B cell (primary cell): ENCODE measurements around the gene ZSWIM6. TPM values are rescaled to one million over a fixed set of nuclear protein-coding genes. Genes with fewer than 3 reads are reported as not detected.
"Not testable (repeated sequence)": the region's sequence is repeated elsewhere in the genome, so short reads cannot be mapped to it uniquely, and the experiment has no call there.

Experiments used
- ATAC-seq: fragments of 200-7000 bp; cut with Tn5 transposase; one replicate; pipeline ENCODE4 v1.10.0; 2021; ENCODE audit warnings: low read depth, mild to moderate bottlenecking, moderate number of reproducible peaks, moderate library complexity
- CTCF ChIA-PET: fragments of 350-600 bp; sonication (Branson Sonifier 250); formaldehyde crosslinking; loops from one replicate; lab custom pipeline; 2021; ENCODE audit warnings: antibody characterized with exemption, inconsistent platforms; lab: Charles Lee
- POLR2A ChIA-PET: fragments of 350-600 bp; sonication (Branson Sonifier 250); formaldehyde crosslinking; loops from one replicate; lab custom pipeline; 2021; ENCODE audit warnings: antibody characterized with exemption; lab: Charles Lee
- DNase-seq: peaks from one replicate; pipeline ENCODE4 v3.0.0; 2013
- H2AFZ ChIP-seq: 2 replicates; pipeline ENCODE4 v1.6.1; 2012; ENCODE audit warnings: mild to moderate bottlenecking, low read depth, low read length; ENCODE audit not compliant: insufficient read depth, poor library complexity, severe bottlenecking
- H3K27ac ChIP-seq, 2 donors: 1 replicate in 1 of 2; 2 replicates in 1 of 2; pipeline ENCODE4 v1.5.1; 2012 to 2013; ENCODE audit warnings: low read length in 2 of 2, mild to moderate bottlenecking in 2 of 2, moderate library complexity in 1 of 2
- H3K27me3 ChIP-seq, 4 experiments: fragments of 200-600 bp in 1 of 4; sonication (generic) in 1 of 4; replicated peaks in 1 of 4; 1 replicate in 2 of 4; 2 replicates in 2 of 4; pipeline versions ENCODE4 v1.6.1 to v1.7.0; 2013 to 2016; ENCODE audit warnings: low read length in 3 of 4, mild to moderate bottlenecking in 2 of 4, mixed read lengths in 1 of 4, moderate library complexity in 1 of 4; ENCODE audit not compliant: insufficient read depth in 4 of 4, control insufficient read depth in 3 of 4; ENCODE audit errors: control extremely low read depth in 1 of 4
- H3K36me3 ChIP-seq, 2 experiments: replicated peaks in 1 of 2; 1 replicate in 1 of 2; 2 replicates in 1 of 2; pipeline versions ENCODE4 v1.6.1 to v1.7.1; 2013; ENCODE audit warnings: low read length in 1 of 2; ENCODE audit not compliant: insufficient read depth in 2 of 2, control insufficient read depth in 1 of 2; ENCODE audit errors: control extremely low read depth in 1 of 2, extremely low read depth in 1 of 2
- H3K4me1 ChIP-seq, 2 donors: fragments of 200-600 bp in 1 of 2; sonication (generic) in 1 of 2; 1 replicate in 1 of 2; 2 replicates in 1 of 2; pipeline versions ENCODE4 v1.5.1 to v1.6.1; 2013 to 2017; ENCODE audit warnings: low read length in 2 of 2; ENCODE audit not compliant: control insufficient read depth in 2 of 2, insufficient read depth in 2 of 2
- H3K4me2 ChIP-seq: replicated peaks from 2 replicates; pipeline ENCODE3; 2012; ENCODE audit warnings: mild to moderate bottlenecking, low read depth, low read length; ENCODE audit not compliant: poor library complexity, severe bottlenecking
- H3K4me3 ChIP-seq, 5 experiments: fragments of 200-600 bp in 1 of 5; sonication (generic) in 1 of 5; 1 replicate in 3 of 5; 2 replicates in 2 of 5; pipeline versions ENCODE4 v1.5.1 to v1.7.0; 2011 to 2016; ENCODE audit warnings: low read length in 4 of 5, mild to moderate bottlenecking in 4 of 5, low read depth in 2 of 5, control low read depth in 1 of 5, moderate library complexity in 1 of 5; ENCODE audit not compliant: insufficient read depth in 1 of 5; ENCODE audit errors: control extremely low read depth in 1 of 5, extremely low read depth in 1 of 5
- H3K79me2 ChIP-seq: fragments of 200-600 bp; sonication (generic); one replicate; pipeline ENCODE4 v1.6.0; 2016; ENCODE audit warnings: low read length; ENCODE audit not compliant: control insufficient read depth, insufficient read depth
- H3K9ac ChIP-seq: fragments of 200-600 bp; sonication (generic); 2 replicates; pipeline ENCODE4 v1.6.1; 2017; ENCODE audit warnings: mild to moderate bottlenecking, low read length, moderate library complexity
- H3K9me3 ChIP-seq, 3 donors: one replicate each; pipeline versions ENCODE4 v1.6.1 to v1.7.1; 2013; ENCODE audit warnings: low read length in 2 of 3; ENCODE audit not compliant: control insufficient read depth in 2 of 3, insufficient read depth in 1 of 3; ENCODE audit errors: control extremely low read depth in 1 of 3
- H4K20me1 ChIP-seq: 2 replicates; pipeline ENCODE4 v1.6.0; 2012; ENCODE audit warnings: mild to moderate bottlenecking, low read length; ENCODE audit not compliant: insufficient read depth, control insufficient read depth, poor library complexity, severe bottlenecking
- H3K27ac Mint-ChIP-seq: one replicate; pipeline ENCODE4 v1.8.0; 2021; ENCODE audit warnings: mixed read lengths
- H3K27me3 Mint-ChIP-seq: one replicate; pipeline ENCODE4 v1.8.0; 2021; ENCODE audit warnings: mixed read lengths
- H3K4me1 Mint-ChIP-seq: one replicate; pipeline ENCODE4 v1.8.0; 2021; ENCODE audit warnings: mixed read lengths
- H3K4me3 Mint-ChIP-seq: one replicate; pipeline ENCODE4 v1.8.0; 2021; ENCODE audit warnings: mixed read lengths
- H3K9me3 Mint-ChIP-seq: one replicate; pipeline ENCODE4 v1.8.0; 2022; ENCODE audit warnings: mixed read lengths; ENCODE audit not compliant: insufficient read depth
- CTCF ChIP-seq: fragments of 200-600 bp; IDR thresholded peaks from one replicate; pipeline ENCODE4 v1.8.0; 2022; ENCODE audit warnings: antibody characterized with exemption, mild to moderate bottlenecking
- EZH2 ChIP-seq: IDR thresholded peaks from 2 replicates; pipeline ENCODE4 v1.6.1; 2012; ENCODE audit warnings: borderline replicate concordance, low read depth, mild to moderate bottlenecking, moderate library complexity, low read length; ENCODE audit not compliant: insufficient read depth, poor library complexity, severe bottlenecking
- WGBS: methylation state at CpG from one replicate; pipeline ENCODE4 v1.1.5; 2013; ENCODE audit warnings: missing lambda C conversion rate; ENCODE audit not compliant: insufficient coverage; 5-methylcytosine and 5-hydroxymethylcytosine counted together
- intact Hi-C: fragments of 100-400 bp; cut with micrococcal nuclease; formaldehyde crosslinking; loops from one replicate; pipeline ENCODE4 v1.10.0; 2022
- polyA plus RNA-seq: library from polyadenylated mRNA; depleted of rRNA; stranded (reverse); fragments of >200 nt; gene quantifications from 2 replicates; pipeline ENCODE4 v1.2.3, GENCODE V29; 2012
- total RNA-seq, 2 donors: library from RNA; stranded (reverse); fragments of 120-200 nt in 1 of 2; gene quantifications; 1 replicate in 1 of 2; 2 replicates in 1 of 2; pipeline versions ENCODE4 v1.2.3 to v1.2.4, GENCODE V29; 2013 to 2022

ZSWIM6 gene
- total and polyA plus RNA-seq, 2 donors (not counting 1 experiment from before 2014, with no cell fraction given): 7.9 to 16.4 TPM

GRCh38 chr5:61410811-61411210 lies 78.8 kb downstream of the ZSWIM6 start:
- Histone ChIP-seq H3K9ac (no peak overlapping the region), H3K9me3 (no peaks in the 10 kb centered on the region), H3K4me2 (no peak overlapping the region), H3K4me3 (no peak overlapping the region), H3K79me2 (peaks cover 63% of the 10 kb centered on the region), H2AFZ (no peak overlapping the region), H4K20me1 (peaks cover 48% of the 10 kb centered on the region), H3K27ac (no peak overlapping the region), H3K36me3 (no peaks in the 10 kb centered on the region), H3K4me1 (peaks cover 16 to 17% of the 10 kb centered on the region in 2 donors), H3K27me3 (no peaks in the 10 kb centered on the region)
- Mint-ChIP-seq H3K9me3 (no peaks in the 10 kb centered on the region), H3K27ac (no peak overlapping the region), H3K27me3 (no peaks in the 10 kb centered on the region), H3K4me3 (no peak overlapping the region), H3K4me1 (peaks cover 40% of the 10 kb centered on the region)
- POLR2A ChIA-PET: no interaction called here
- ATAC-seq (no peak), DNase-seq (no peak)
- CTCF ChIA-PET: no interaction called here
- intact Hi-C loops: no loop called here
- TF ChIP-seq CTCF: no peak
- no peak for TF ChIP-seq EZH2
- WGBS: 100% methylated on average over 1 of the region's 5 CpGs

DNA sequence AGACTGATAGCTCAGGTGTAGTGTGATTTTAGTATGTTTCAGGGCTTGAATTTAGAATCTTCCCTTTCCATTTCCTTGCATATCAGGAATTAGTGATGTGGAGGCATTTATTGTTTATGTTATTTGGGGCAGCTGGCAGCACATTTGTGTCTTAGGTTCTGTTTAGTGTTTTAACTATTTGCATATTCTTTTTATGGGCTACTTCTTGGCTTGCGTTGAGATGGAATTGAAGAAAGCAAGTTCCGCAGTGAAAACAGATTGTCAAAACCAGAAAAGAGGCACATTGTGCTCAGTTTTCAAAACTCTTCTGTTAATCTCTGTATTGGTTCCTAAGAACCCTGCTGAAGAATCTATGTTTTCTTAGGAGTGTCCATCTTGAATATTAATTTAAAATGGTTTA lies 80.3 kb downstream of the ZSWIM6 start:
- no peak overlapping the region for H3K27ac ChIP-seq
- H3K27ac Mint-ChIP-seq: no peak overlapping the region
- H3K4me3 ChIP-seq: no peak overlapping the region
- H3K4me1 Mint-ChIP-seq: peaks cover 48% of the 10 kb centered on the region
- no peaks in the 10 kb centered on the region for H3K36me3 ChIP-seq
- H3K9me3 Mint-ChIP-seq: no peaks in the 10 kb centered on the region
- H3K27me3 ChIP-seq: no peaks in the 10 kb centered on the region
- no peak for ATAC-seq
- no peak overlapping the region for H2AFZ ChIP-seq
- TF ChIP-seq EZH2 (no peak), CTCF (no peak)
- intact Hi-C loops: no loop called here
- H4K20me1 ChIP-seq: peaks cover 57% of the 10 kb centered on the region
- H3K27me3 Mint-ChIP-seq: no peaks in the 10 kb centered on the region
- no peak overlapping the region for H3K9ac ChIP-seq
- H3K79me2 ChIP-seq: peaks cover 75% of the 10 kb centered on the region
- CTCF ChIA-PET: no interaction called here
- H3K4me3 Mint-ChIP-seq: no peak overlapping the region
- POLR2A ChIA-PET: no interaction called here
- no peak for DNase-seq
- no peak overlapping the region for H3K4me2 ChIP-seq
- no peaks in the 10 kb centered on the region for H3K9me3 ChIP-seq
- 100% methylated on average over 1 of the region's 2 CpGs for WGBS
- H3K4me1 ChIP-seq: peaks cover 16 to 17% of the 10 kb centered on the region in 2 donors

DNA sequence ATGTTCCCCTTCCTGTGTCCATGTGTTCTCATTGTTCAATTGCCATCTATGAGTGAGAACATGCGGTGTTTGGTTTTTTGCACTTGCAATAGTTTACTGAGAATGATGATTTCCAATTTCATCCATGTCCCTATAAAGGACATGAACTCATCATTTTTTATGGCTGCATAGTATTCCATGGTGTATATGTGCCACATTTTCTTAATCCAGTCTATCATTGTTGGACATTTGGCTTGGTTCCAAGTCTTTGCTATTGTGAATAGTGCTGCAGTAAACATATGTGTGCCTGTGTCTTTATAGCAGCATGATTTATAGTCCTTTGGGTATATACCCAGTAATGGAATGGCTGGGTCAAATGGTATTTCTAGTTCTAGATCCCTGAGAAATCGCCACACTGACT lies 81.1 kb downstream of the ZSWIM6 start:
- intact Hi-C loops, ATAC-seq, H3K4me3 ChIP-seq, POLR2A ChIA-PET, CTCF ChIA-PET, H3K4me2 ChIP-seq, H3K36me3 ChIP-seq, H3K9me3 ChIP-seq, H3K27me3 ChIP-seq, H3K27me3 Mint-ChIP-seq, H3K9me3 Mint-ChIP-seq, H3K27ac ChIP-seq, H3K9ac ChIP-seq, H2AFZ ChIP-seq, H3K27ac Mint-ChIP-seq, H3K4me3 Mint-ChIP-seq, DNase-seq: not testable (repeated sequence)
- WGBS: no CpG with 5 or more reads among the region's 2 CpGs
- Histone ChIP-seq H3K4me1 (peaks cover 11 to 13% of the 10 kb centered on the region in 2 donors), H4K20me1 (peaks cover 59% of the 10 kb centered on the region), H3K79me2 (peaks cover 80% of the 10 kb centered on the region)
- peaks cover 43% of the 10 kb centered on the region for H3K4me1 Mint-ChIP-seq
